CD4-positive, alpha-beta T cell treated with Interleukin-1 beta for 1 hour (primary cell): ENCODE data around the gene TNFRSF6B.

Experiments used
- DNase-seq, 2 donors: peaks; one replicate each; pipeline ENCODE4 v3.0.0-alpha.2; 2020 to 2022

The TNFRSF6B gene

DNA sequence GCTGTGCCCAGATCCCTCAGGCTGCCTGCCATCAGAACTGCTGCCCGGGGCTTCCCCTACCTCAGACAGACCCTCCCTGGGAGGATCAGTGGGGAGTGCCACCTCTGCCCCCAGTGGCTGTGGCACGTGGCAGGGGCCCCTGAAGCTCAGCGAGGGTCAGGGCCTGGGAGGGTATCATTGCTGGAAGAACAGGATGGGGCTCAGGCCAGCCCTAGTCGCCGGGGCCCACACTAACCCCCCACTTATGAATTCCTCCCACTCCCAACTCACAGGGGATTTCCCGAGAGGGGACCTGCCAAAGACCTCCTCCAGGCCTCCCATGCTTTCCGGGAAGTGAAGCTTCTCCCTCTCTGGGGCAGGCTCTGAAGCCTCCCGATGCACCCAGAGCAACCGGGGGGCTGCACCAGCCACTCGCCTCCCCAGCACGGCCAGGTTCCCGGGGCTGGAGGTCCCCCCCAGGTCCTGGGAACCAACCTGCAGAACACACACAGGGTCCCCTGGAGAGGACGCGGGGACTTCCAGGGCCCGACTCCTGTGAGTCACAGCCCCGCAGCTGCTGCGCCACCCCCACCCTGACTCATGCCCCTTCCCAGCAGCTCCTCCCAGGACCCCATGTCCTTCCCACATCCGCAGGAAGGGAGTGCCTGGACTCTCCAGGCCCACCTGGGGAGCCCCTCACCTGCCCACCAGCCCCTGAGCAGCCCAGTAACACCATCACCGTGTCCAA, 2.5 kb downstream of the TNFRSF6B start:
- no peak for DNase-seq

DNA sequence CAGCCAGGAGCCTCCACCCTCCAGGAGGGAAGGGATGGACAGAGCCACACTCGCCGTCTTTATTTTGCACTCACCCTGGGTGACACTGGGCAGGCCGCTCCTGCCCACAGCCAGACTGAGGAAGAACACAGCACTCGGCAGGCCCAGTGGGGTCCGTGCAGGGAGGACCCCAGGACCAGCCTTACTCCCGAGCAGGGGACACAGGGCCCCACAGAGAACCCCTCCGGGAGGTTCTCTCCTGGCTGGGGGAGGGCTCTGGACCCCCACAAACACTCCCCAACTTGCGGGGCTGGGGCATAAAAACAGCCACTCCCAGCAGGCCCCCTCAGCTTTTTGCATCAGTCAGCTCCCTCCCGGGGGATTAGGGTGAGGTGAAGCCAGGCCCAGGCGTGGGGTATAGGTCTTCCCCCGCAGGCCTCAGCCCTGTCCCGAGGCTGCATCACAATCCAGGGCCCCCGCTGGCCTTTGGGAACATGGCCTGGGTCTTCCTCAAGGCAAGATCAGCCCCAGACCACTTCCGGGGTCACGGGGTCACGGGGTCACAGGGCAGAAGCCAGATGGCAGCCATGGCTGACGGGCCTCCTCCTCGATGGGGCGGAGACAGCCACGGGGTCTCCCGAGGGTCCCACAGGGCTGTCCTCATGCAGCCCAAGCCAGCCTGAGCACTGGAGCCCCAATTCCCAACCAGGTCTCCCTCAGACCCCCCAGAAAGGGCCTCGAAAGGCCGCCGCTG, 3.2 kb downstream of the TNFRSF6B start:
- DNase-seq: no peak

DNA sequence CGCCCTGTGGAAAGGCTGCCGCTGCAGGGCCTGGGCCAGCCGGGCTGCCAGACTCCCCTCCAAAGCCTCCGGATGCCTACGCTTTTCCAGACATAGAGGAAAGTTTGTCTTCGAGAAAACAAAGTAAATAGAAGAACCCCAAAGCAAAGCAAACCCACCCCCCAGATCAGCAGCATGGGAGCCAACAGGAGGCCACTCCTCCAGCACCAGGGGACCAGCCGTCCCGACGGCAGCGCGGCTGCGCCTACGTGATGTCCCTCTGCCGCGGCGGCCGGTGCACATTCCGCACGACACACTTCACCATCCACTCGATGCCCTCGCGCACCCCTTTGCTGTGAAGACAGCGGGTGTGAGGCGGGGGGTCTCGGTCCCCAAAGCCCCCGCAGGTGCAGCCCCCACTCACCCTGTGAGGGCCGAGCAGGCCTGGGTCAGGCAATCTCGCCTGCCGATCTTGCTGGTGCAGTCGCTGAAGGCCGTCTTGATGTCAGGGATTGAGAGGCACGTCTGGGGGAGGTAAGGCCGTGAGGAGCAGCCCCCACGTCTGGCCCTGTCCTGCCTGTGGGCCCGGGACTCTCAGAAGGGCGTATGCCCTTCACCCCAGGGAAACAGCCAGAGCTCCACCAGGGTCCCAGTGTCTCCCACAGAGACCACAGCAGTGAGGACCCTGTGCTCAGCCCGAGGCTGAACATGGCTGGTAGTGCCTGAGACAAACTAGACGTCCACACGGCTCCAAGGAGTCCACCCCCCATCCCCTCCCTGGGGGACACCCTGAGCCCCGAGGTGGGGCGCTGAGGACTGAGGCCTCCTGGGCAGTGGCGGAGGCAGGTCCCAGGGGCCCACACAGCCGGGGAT, 4.0 kb downstream of the TNFRSF6B start:
- no peak for DNase-seq

DNA sequence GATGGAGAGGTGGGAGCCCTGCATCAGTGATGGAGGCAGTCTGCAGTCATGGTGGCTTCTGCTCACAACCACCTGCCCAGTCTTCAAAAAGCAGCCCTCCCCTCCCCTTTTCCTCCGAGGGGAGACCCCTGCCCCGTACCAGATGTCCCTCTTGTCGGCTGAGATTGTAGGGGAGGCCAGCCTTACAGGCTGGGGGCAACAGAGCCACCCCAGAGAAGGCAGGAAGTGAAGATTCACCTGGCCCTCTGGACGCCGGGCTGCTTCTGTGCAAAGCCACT, 4.5 kb downstream of the TNFRSF6B start:
- DNase-seq: no peak

DNA sequence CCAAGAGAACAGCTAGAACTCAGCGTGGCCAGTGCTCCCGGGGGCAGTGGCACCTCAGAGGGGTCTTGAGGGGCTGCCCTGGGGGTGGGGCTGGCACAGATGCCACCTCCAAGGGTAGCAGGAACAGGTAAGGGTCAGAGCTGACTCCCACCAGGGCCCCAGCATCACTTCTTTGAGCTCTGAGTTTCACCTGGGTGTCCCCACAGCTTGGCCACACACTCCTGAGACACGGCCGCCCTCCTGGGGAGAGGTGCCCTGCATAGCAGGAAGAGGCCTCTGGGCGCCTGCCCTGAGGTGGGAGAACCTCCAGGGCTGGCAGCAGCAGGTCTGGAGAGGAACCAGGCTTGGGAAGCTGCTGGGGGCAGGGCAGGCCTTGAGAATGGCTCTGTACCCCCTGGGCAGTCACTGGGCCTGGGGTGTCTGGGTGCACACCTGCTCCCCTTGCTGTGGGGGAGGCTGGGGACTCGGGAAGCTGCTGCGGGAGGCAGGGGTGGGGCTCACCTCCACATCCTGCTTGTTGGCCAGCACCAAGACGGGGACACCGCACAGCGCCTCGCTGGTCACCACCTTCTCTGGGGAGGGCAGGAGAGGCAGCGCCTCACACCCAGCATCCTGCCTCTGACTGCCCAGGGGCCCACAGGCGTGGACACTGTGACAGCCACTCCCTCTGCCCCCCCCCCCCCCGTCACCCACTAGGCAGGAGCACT, 5.0 kb downstream of the TNFRSF6B start:
- DNase-seq: no peak

DNA sequence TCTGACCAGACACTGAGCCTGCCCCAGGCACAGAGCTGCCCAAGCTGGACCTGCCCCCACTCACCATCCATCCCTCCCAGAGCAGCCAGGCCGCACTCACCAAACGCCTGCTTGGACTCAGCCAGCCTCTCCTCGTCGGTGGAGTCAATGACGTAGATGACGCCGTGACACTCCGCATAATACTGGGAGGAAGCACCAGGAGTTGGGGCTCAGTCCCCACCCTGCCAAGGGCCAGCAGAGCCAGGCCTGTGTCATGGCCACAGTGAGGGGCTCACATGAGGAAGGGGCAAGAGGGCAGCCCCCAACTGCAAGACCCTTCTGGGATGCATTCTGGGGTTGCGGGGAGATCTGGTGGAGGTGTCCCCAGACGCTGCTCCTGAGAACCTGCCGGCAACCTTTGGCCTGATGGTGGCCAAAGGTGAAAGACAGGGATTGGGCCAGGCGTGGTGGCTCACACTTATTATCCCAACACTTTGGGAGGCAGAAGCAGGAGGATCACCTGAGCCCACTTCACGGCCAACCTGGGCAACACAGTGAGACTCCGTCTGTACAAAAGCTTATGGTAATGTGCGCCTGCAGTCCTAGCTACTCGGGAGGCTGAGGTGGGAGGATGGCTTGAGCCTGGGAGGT, 5.7 kb downstream of the TNFRSF6B start:
- no peak for DNase-seq

DNA sequence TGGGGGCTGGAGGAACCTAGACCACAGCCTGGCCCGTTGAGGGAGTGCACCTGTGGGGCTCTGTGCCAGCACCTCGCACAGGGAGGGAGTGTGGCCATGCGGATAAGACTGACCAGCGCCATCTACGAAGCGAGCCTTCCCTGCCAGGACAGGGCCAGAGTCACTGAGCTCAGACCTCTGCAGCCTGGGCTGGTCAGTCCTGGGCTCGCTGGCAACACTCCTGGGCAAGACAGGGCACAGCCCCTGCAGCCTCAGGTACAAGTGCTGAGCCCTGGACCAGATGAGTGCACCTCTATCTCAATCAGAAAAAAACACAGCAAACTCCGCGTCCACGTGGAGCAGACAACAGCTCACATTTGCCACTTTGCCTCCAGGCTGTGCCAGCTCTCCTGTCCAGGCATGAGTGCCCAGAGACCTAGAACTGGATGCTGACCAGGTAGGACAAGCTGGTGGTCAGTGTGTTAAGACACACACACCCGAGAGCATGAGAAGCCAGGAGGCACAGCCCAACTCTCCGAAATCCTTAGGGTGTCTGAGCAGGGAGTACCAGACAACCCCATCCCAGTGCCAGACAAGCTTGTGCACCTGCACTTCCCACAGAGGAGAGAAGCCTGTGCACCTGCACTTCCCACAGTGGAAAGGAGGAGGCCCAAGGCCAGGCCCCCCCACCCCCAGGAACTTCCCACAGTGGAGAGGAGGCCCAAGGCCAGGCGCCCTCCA, 6.5 kb downstream of the TNFRSF6B start:
- no peak for DNase-seq

DNA sequence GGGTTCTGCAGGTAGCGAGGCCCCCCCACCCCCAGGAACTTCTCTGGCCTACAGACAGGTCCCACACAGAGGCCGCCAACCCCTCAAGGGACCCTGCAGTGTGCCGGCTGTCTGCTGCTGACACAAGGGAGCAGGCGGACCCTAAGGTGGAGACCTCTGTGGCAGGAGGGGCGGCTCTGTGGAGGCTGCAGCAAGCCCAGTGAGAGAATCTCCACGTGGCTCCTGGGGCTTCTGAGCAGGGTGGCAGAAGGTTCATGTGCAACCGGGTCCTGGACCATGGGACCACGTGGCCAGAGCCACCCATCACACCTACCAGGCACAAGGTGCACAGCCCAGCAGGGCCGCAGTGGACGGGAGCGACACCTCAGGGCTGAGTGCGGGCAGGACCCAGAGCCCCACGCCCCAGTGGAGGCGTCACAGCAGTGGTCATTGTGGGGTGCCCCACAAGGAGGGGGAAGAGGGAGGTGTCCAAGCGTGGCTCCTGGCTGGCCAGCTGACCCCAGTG, 7.1 kb downstream of the TNFRSF6B start:
- no peak for DNase-seq

DNA sequence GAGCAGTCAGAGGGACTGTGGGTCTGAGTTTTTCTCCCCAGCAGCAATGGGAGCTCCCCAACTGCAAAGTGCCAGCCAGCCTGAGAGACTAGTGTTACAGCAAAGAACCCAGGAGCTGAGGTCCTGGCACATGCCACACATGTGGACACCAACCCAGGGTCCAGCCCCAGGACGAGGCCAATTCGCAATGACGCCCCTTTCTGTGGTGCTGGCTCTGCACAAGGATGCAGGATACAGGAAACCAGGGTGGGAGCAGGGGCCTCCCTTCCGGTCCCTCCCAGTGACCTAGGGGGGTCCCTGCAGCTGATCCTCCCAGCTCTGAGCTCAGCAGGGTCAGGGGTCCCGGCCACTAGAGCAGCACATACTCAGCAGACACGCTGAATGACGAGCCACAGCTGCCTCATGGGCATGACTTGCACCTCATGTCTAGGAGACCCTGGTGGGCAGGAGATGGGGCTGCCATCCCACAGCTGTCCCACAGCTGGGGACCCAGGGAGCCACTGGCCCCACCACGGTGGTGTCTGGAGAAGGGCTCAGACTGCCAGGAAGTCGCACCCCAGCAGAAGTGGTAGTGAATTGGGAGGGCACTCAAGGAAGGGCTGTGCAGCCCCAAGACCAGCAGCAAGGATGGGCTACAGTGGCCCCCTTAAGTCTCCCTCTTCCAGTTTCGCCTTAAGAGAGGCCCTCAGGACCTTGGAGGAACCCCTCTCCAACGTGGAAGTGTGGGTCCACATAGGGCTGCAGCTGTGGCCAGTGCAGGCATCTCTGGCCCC, 7.7 kb downstream of the TNFRSF6B start:
- DNase-seq: no peak

DNA sequence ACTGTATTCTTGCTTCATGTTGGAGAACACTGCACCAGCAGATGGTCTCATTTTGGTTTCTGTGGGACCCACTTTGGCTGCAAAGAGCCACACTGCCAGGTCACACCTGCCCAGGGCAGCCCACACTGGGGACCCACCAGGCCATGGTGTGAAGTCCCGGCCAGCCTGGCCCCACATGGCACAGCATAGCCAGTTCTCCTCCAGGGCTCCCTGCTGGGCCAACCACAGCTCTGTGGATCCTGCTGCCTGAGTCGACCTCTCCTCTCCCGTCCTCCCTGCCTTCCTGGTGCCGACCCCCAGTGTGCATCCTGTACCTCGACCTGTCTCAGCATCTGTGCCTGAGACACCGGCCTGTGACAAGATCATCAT, 8.3 kb downstream of the TNFRSF6B start:
- no peak for DNase-seq

DNA sequence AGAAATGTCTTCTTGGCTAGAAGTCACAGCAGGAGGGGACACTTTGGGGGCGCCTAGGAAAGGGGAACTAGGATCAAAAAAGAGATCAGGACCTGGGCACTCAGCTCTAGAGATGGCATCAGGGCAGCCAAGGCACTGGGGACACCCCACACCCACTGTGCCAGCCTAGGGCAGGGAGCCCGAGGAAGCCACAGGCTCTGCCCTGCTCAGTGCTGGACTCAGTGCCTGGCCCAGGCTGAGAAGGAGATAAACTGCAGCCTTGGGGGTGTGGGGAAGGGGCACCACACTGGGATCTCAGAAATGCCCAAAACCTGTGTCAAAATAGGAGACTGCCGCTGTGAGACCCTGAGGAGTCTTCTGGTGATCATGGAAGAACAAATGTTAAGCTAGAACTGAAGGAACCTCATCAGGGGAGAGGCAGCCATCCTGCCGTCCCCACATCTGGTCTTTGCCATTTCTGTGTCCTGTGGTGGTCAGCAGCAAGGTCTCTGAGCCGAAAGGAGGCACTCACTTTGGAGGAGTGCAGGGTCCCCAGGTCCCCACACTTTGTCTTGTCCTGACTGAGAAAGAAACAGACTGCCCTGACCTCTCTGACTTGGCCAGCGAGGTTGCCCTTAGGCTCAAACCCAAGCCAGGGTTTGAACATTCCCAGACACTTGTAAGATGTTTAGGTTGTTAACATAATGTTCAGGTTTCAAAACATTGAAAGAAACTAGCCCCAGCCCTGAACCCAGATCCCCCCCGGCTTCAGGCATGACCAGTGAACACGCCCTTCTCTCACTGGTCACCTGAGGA, 9.0 kb downstream of the TNFRSF6B start:
- no peak for DNase-seq

DNA sequence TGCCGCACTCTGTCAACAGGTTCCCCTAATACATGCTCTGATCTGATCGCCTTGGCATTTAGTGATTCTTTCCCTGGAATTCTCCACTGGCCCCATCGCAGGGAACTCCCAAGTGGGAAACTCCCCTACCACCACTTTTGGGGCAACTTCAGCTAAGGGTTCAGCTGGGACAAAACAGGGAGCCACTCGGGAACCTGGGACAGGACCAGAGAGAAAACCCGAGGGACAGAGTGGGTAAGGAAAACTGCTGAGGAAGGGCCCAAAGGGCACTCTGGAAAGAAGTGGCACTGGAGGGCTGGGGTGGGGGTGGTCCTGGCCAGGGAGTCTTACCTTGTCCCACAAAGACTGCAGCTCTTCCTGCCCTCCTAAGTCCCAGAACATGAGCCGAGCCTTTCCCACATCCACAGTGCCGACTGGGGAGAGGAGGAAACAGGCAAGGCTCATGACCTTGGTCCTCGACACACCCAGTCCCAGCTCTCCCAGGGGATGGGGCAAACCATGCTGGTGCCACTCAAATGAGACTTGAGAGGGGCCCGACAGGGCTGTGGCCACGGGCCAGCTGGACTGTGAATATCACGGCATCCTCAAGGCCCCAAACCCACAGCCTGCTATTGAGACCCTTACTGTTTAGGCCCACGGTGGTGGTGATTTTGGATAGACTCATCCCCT, 9.7 kb downstream of the TNFRSF6B start:
- no peak for DNase-seq

DNA sequence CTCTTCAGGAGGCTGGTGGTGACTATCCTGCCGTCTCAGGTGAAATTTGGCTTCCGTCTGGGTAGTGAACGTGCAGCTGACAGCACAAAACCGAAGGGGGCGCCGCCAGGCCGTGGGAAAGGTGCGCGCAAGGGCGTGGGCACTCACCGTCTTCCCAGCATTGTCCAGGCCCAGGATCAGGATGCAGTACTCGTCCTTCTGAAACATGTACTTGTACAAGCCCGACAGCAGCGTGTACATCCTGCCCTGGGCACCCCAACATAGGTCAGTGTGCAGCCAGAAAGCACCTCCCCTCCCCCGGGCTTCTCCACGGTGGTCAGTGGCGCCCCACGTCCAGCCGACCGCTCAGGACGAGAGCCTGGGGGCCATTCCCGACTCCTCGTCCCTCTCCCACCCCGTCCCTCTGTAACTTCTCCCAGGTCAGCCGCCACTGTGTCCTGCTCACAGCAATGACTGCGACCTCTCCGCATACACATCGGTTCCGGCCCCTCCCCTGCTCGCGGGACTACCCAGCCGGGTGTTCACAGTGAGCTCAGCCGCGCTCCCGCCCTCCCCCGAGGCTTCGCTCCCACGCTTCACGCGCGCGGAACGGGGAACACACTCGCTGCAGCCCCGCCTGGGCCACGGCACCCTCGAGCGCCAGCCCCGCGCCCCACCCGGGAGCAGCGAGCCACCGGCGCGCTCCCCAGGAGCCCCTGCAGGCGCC, 10.6 kb downstream of the TNFRSF6B start:
- peak; percentile 51 to 64 for DNase-seq

DNA sequence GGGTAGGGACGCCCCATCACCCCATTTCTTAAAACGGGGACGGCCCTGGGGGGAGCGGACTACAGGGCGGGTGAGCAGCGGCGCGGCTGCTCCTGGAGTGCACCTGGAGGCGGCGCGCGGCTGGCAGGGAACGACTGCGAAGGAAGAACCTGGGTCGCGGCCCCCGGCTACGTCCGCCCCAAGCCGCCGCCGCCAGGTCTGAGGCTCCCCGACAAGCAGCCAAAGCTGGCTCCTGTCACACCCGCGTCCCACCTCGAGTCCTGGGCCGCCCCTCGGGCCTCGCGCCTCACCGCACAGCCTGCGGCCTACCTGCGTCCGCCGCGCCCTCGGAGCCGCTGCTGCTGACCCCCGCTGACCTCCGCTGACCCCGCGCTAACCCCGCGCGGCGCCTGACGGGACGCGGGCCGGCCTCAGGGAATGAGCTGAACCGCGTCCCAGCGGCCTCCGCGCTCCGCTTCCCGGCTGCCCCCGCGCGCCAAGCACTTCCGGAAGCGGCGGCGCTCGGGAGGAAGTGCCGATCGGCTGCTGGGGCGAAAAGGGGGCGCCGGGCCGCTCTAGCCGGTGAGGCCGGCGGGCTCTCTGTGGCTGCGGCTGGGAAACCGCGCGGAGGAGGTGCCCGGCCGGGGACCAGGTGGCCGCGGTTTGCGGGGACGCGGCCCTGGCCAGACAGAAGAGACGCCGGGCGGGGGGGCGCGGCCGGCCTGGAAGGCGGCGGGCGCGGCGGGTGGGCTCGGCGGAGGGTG, 11.3 kb downstream of the TNFRSF6B start, which contains the start of the genes ARFRP1 and ZGPAT:
TSS of gene ARFRP1 (minus strand) at position 419 of the 743 bp plus-strand sequence. CDS start 885 bp downstream, outside the sequence.
TSS of gene ZGPAT (plus strand) at position 482 of the 743 bp plus-strand sequence. CDS start 542 bp downstream, outside the sequence.
- peak; percentile 88 to 90 for DNase-seq

DNA sequence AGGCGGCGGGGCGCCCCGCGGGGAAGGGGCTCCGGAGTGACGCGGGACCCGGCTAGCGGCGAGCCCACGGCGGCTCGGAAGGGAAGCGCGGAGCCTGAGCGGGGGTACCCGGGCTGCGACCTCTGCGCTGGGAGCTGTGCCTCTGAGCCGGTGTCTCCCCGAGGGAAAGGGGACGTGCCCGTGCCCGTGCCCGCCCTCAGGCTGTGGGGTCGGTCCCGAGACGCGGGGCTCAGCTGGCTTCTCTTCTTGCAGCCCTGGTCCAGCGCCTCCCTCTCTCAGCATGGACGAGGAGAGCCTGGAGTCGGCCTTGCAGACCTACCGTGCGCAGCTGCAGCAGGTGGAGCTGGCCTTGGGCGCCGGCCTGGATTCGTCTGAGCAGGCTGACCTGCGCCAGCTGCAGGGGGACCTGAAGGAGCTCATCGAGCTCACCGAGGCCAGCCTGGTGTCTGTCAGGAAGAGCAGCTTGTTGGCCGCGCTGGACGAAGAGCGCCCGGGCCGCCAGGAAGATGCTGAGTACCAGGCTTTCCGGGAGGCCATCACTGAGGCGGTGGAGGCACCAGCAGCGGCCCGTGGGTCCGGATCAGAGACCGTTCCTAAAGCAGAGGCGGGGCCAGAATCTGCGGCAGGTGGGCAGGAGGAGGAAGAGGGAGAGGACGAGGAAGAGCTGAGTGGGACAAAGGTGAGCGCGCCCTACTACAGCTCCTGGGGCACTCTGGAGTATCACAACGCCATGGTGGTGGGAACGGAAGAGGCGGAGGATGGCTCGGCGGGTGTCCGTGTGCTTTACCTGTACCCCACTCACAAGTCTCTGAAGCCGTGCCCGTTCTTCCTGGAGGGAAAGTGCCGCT, 12.1 kb downstream of the TNFRSF6B start:
- no peak for DNase-seq

DNA sequence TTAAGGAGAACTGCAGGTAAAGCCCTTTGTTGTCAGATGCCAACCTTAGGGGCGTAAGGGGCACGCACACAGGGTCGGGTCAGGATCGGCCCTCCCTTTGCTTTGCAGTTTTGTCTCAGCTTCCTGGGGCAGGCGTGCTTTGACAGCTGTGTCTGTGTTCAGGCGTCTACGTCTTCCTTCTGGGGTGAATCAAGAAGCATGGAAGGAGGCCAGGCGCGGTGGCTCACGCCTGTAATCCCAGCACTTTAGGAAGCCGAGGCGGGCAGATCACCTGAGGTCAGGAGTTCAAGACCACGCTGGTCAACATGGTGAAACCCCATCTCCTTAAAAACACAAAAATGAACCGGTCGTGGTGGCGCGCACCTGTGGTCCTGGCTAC, 12.7 kb downstream of the TNFRSF6B start:
- DNase-seq: no peak

DNA sequence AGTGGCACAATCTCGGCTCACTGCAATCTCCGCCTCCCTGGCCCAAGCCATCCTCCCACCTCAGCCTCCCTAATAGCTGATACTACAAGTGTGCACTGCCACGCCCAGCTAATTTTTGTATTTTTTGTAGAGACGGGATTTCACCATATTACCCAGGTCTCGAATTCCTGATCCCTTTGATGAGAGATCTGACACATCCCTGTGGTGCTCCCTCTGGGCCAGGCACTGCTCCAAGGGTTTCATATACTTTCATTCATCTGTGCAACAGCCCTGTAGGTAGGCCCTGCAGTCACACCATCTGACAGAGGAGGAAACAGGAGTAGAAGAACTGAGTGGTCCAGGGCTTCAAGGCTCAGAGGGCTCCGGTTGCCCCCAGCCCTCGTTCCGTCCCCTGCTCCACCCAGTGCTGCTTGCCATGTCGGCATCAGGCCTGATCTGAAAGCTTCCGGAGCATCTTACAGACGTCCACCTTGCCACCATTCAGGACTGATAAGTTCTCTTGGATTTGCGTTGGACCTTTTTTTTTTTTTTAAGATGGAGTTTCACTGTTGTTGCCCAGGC, 14.7 kb downstream of the TNFRSF6B start:
- DNase-seq: no peak
